Karpas-422 (cell line): Measurements from ENCODE around the gene CHEK1. TPM values are rescaled to one million over a fixed set of nuclear protein-coding genes. Genes with fewer than 3 reads are reported as not detected.
"Not testable (repeated sequence)": the region's sequence is repeated elsewhere in the genome, so short reads cannot be mapped to it uniquely, and the experiment has no call there.

ENCODE experiments used
- DNase-seq: peaks from one replicate; pipeline ENCODE4 v3.0.0-alpha.2; 2015
- H2AFZ ChIP-seq: fragments of 200-600 bp; sonication (generic); 2 replicates; pipeline ENCODE4 v1.6.1; 2014; ENCODE audit warnings: antibody characterized with exemption, low read length, mixed read lengths
- H3K27ac ChIP-seq: fragments of 200-600 bp; sonication (generic); 2 replicates; pipeline ENCODE4 v1.5.1; 2014; ENCODE audit warnings: mild to moderate bottlenecking, low read length, moderate library complexity
- H3K27me3 ChIP-seq: fragments of 200-600 bp; sonication (generic); 2 replicates; pipeline ENCODE4 v1.6.1; 2014; ENCODE audit warnings: low read length, mixed read lengths
- H3K36me3 ChIP-seq: fragments of 200-600 bp; sonication (generic); 2 replicates; pipeline ENCODE4 v1.6.1; 2014; ENCODE audit warnings: low read length, mixed read lengths; ENCODE audit not compliant: insufficient read depth
- H3K4me1 ChIP-seq: fragments of 200-600 bp; sonication (generic); 2 replicates; pipeline ENCODE4 v1.6.1; 2014; ENCODE audit warnings: mild to moderate bottlenecking, low read length, mixed read lengths
- H3K4me2 ChIP-seq: fragments of 200-600 bp; sonication (generic); 2 replicates; pipeline ENCODE4 v1.6.1; 2014; ENCODE audit warnings: low read length, low read depth, mild to moderate bottlenecking; ENCODE audit not compliant: poor library complexity, severe bottlenecking
- H3K4me3 ChIP-seq: fragments of 200-600 bp; sonication (generic); 2 replicates; pipeline ENCODE4 v1.5.1; 2014; ENCODE audit warnings: mild to moderate bottlenecking, antibody characterized with exemption, low read length, mixed read lengths
- H3K79me2 ChIP-seq: fragments of 200-600 bp; sonication (generic); 2 replicates; pipeline ENCODE4 v1.6.1; 2014; ENCODE audit warnings: mild to moderate bottlenecking, low read length, mixed read lengths
- H3K9ac ChIP-seq: fragments of 200-600 bp; sonication (generic); 2 replicates; pipeline ENCODE4 v1.6.0; 2014; ENCODE audit warnings: low read length
- H3K9me2 ChIP-seq: fragments of 200-600 bp; sonication (generic), shearing (Covaris generic); replicated peaks from 2 replicates; pipeline ENCODE4 v1.6.0; 2014; ENCODE audit warnings: mild to moderate bottlenecking, low read length, moderate library complexity; ENCODE audit not compliant: insufficient read depth
- H3K9me3 ChIP-seq: fragments of 300-700, 200-600 bp; sonication (generic); 2 replicates; pipeline ENCODE4 v1.6.1; 2014; ENCODE audit warnings: low read length, mixed read lengths
- H4K20me1 ChIP-seq: fragments of 200-600 bp; sonication (generic); 2 replicates; pipeline ENCODE4 v1.6.1; 2014; ENCODE audit warnings: mild to moderate bottlenecking, antibody characterized with exemption, low read length, low read depth; ENCODE audit not compliant: insufficient read depth
- total RNA-seq: library from RNA; depleted of rRNA; stranded (reverse); fragments of >200 nt; shearing (Covaris generic); gene quantifications from 2 replicates; pipeline ENCODE4 v1.2.3, GENCODE V29; 2014; ENCODE audit warnings: low replicate concordance

Gene CHEK1
- total RNA-seq, 1 experiment from 2014 or later = 16.5 TPM

DNA sequence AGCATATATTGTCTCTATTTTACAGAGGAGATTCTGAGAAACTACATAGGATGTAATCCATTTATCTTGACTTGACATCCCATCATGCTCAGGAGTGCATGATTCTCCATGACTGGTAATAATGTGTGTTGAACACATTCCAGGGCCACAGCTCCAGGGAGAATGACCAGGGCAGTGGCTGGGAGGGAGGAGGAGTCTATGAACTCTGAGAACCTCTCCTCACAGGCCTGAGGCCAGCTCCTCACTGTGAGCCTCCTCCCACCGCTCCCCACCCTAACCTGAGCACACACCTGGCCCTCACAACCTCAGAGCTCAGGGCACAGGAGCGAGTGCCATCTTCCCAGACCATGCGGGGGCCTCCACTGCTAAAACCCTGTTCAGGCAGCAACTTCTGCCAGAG lies 63.7 kb downstream of the CHEK1 start:
- Histone ChIP-seq H3K27me3 (no peaks in the 10 kb centered on the region), H3K9me3 (no peaks in the 10 kb centered on the region), H3K9me2 (no peaks in the 10 kb centered on the region), H3K27ac (no peak overlapping the region), H2AFZ (no peak overlapping the region), H3K4me1 (no peaks in the 10 kb centered on the region), H3K36me3 (no peaks in the 10 kb centered on the region), H3K4me2 (no peak overlapping the region), H3K79me2 (no peaks in the 10 kb centered on the region), H3K9ac (no peak overlapping the region), H3K4me3 (no peak overlapping the region), H4K20me1 (no peaks in the 10 kb centered on the region)
- no peak for DNase-seq

DNA sequence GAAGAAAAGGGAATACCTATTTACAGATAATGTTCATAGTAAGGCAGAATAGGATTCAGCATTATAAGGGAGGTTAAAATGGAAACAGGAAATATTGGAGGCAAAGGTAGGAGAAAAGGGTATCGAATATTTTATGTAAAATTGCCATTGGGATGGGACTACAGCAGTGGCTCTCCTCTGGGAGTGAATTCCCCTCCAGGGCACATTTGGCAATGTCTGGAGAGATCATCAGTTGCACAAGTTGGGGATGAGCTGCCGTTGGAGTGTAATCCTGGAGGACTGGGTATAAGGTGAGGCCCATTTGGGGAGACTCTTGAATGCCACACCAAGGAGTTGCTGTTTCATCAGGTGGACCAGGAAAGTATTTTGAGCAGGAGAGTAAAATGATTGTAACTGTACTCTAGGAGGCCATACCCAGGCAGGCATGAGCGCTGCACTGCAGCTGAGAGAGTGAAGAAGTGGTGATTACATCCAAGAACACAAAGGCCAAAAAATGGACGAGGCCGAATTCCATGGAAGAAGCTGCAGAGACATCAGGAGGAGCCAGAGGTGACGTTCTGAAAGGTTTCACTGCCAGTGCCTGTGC lies 64.4 kb downstream of the CHEK1 start:
- Histone ChIP-seq H3K9me3 (no peaks in the 10 kb centered on the region), H3K36me3 (no peaks in the 10 kb centered on the region), H3K79me2 (no peaks in the 10 kb centered on the region), H3K4me2 (no peak overlapping the region), H2AFZ (no peak overlapping the region), H3K4me1 (no peaks in the 10 kb centered on the region), H3K9ac (no peak overlapping the region), H4K20me1 (no peaks in the 10 kb centered on the region), H3K4me3 (no peak overlapping the region), H3K9me2 (no peaks in the 10 kb centered on the region), H3K27me3 (no peaks in the 10 kb centered on the region), H3K27ac (no peak overlapping the region)
- DNase-seq = no peak

DNA sequence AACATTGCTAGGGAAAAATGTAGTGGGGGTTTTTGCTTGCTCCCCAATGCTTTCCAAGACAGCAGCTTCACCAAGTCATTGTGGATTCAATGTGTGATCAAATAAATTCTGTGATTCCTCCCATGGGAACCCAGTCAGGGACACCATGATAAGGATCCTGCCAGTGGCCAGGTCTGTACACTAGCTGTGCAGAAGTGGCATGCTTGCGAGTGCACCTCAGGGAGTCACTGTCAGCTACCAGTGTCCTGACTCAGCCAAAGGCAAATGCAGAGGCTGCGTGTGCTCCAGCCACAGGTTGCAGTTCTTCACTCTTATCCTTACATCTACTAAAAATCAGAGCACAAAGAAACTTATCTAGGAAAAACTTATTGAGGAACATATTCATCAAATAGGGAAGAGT lies 65.0 kb downstream of the CHEK1 start:
- Histone ChIP-seq H3K4me1 (no peaks in the 10 kb centered on the region), H3K4me2 (no peak overlapping the region), H3K79me2 (no peaks in the 10 kb centered on the region), H2AFZ (no peak overlapping the region), H3K9me3 (no peaks in the 10 kb centered on the region), H3K9me2 (no peaks in the 10 kb centered on the region), H3K27ac (no peak overlapping the region), H3K4me3 (no peak overlapping the region), H3K9ac (no peak overlapping the region), H3K27me3 (no peaks in the 10 kb centered on the region), H3K36me3 (no peaks in the 10 kb centered on the region), H4K20me1 (no peaks in the 10 kb centered on the region)
- no peak for DNase-seq

DNA sequence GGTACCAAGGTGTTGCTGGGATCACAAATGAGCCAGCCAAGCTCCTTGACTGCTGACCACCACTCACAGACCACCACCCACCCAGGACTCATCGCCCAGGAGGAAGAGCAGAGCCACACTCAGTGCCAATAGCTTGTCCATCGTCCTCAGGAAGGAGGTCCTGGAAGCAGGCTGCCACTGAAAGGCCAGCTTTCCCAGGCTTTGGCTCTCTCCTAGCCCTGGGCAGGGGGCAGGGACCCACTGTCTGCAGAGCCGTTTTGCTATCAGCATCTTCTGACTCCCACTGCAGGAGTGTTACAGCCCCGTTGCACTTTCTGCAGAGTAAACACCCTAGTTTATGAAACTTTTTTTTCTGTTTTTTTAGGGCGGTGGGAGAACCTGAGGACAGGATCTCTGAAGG lies 67.9 kb downstream of the CHEK1 start:
- Histone ChIP-seq H3K4me1 (no peaks in the 10 kb centered on the region), H3K79me2 (no peaks in the 10 kb centered on the region), H3K27ac (no peak overlapping the region), H3K27me3 (no peaks in the 10 kb centered on the region), H3K4me3 (no peak overlapping the region), H3K36me3 (no peaks in the 10 kb centered on the region), H3K9me2 (no peaks in the 10 kb centered on the region), H3K4me2 (no peak overlapping the region), H3K9ac (no peak overlapping the region), H2AFZ (no peak overlapping the region), H4K20me1 (no peaks in the 10 kb centered on the region), H3K9me3 (no peaks in the 10 kb centered on the region)
- DNase-seq = no peak

DNA sequence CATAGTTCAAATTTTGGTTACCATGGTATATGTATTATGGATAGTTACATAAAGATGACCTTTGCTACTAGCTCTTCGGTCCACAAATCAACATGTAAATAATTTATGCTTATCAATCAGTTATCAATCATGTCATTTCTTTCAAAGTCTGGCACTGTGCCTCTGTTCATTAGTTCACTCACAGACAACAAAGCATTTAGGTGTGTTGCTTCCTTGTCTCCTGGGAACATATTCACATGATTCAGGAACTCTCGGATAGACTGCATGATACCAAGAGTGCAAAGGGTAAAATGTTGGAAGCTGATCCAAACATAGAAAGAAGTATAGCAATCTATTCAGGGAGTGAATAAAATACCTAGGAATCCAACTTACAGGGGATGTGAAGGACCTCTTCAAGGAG lies 70.0 kb downstream of the CHEK1 start:
- Histone ChIP-seq H3K9ac (no peak overlapping the region), H3K27ac (no peak overlapping the region), H3K4me3 (no peak overlapping the region), H2AFZ (no peak overlapping the region), H3K4me2 (no peak overlapping the region), H3K79me2 (no peaks in the 10 kb centered on the region), H3K9me2 (no peaks in the 10 kb centered on the region), H3K36me3 (no peaks in the 10 kb centered on the region), H3K9me3 (no peaks in the 10 kb centered on the region), H4K20me1 (no peaks in the 10 kb centered on the region), H3K27me3 (no peaks in the 10 kb centered on the region), H3K4me1 (no peaks in the 10 kb centered on the region)
- no peak for DNase-seq

DNA sequence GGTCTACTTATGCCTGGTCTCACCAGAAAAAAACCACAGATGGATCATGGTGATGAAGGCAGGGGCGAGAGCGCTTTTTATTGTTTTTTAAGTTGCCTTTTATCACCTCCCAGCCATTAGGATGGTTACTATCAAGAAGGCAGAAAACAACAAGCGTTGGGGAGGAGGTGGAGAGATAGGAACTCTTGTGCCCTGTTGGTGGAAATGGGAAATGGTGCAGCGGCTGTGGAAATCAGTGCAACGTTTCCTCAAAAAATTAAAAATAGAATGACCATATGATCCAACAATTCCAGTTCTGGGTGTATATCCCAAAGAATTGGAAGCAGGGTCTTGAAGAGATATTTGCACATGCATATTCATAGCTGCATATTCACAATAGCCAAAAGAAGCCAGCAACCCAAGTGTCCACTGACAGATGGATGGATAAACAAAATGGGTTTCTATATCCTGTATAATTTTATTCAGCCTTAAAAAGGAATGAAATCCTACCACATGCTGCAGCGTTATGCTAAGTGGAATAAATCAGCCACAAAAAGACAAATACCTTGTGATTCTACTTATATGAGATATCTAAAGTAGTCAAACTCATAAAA lies 76.2 kb downstream of the CHEK1 start:
- Histone ChIP-seq H4K20me1 (no peaks in the 10 kb centered on the region), H3K4me3 (no peak overlapping the region), H3K9me2 (no peaks in the 10 kb centered on the region), H3K27ac (no peak overlapping the region), H2AFZ (no peak overlapping the region), H3K9ac (no peak overlapping the region), H3K9me3 (no peaks in the 10 kb centered on the region), H3K27me3 (no peaks in the 10 kb centered on the region), H3K36me3 (no peaks in the 10 kb centered on the region), H3K4me1 (no peaks in the 10 kb centered on the region), H3K4me2 (no peak overlapping the region), H3K79me2 (no peaks in the 10 kb centered on the region)
- DNase-seq = no peak

DNA sequence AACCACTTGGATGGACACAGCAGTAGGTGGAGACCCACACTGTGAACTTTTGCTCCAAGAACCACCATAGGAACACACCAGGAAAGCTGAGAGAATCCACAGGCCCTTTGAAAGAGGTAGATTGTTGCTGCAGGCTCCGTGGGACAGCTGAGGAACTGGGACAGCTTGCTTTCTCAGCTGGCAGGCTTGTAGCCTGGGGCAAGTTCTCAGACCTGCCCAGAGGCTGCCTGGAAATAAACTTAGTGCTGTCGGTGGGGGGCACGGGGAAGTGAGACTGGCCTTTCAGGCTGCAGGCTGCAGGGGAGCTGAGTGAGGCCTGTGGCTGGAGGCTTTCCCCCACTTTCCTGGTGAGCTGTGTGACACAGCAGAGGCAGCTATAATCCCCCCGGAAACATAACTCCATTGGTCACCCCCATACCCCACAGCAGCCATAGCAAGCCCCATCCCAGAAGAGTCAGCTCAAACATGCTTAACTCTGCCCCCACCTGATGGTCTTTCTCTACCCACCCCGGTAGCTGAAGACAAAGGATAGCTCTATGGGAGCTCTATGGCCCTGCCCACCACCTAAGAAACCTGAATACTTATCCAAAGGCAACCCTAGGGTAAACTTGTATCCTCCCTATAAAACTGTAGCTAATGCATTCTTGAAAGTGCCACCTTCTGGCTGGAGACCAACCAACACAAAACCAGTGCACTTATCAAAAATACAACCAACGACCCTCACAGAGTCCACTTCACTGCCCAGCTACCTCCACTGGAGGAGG lies 77.1 kb downstream of the CHEK1 start:
- Histone ChIP-seq H3K27ac (no peak overlapping the region), H3K9me2 (no peaks in the 10 kb centered on the region), H3K4me3 (no peak overlapping the region), H3K36me3 (no peaks in the 10 kb centered on the region), H3K4me2 (no peak overlapping the region), H3K27me3 (no peaks in the 10 kb centered on the region), H4K20me1 (no peaks in the 10 kb centered on the region), H3K9ac (no peak overlapping the region), H2AFZ (no peak overlapping the region), H3K4me1 (no peaks in the 10 kb centered on the region), H3K79me2 (no peaks in the 10 kb centered on the region), H3K9me3 (no peaks in the 10 kb centered on the region)
- no peak for DNase-seq

DNA sequence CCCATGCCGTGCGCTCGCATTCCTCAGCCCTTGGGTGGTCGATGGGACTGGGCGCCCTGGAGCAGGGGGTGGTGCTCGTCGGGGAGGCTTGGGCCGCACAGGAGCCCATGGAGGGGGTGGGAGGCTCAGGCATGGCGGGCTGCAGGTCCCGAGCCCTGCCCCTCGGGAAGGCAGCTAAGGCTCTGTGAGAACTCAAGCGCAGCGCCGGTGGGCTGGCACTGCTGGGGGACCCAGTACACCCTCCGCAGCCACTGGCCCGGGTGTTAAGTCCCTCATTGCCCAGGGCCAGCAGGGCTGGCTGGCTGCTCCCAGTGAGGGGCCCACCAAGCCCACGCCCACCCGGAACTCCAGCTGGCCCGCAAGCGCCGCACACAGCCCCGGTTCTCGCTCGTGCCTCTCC lies 79.7 kb downstream of the CHEK1 start:
- not testable (repeated sequence) for H2AFZ ChIP-seq, H3K27me3 ChIP-seq, H3K9ac ChIP-seq, H4K20me1 ChIP-seq, H3K9me3 ChIP-seq, H3K4me3 ChIP-seq, H3K9me2 ChIP-seq, H3K36me3 ChIP-seq, DNase-seq, H3K79me2 ChIP-seq, H3K4me1 ChIP-seq, H3K4me2 ChIP-seq, H3K27ac ChIP-seq
